ENCODE results near the gene PDZRN3. TPM values are rescaled to one million over a fixed set of nuclear protein-coding genes. Genes with fewer than 3 reads are reported as not detected.

Gene PDZRN3
- total RNA-seq, 1 experiment from 2014 or later, result 0.24 TPM

GRCh38 chr3:73540969-73541740 lies 83.6 kb downstream of the PDZRN3 start:
- Histone ChIP-seq H3K27ac (ENCODE audit: low read depth, low read length, poor library complexity, severe bottlenecking) (no peak overlapping the region), H3K4me3 (ENCODE audit: low read depth, low read length, poor library complexity, severe bottlenecking) (no peak overlapping the region), H3K9me3 (ENCODE audit: low read depth, low read length, poor library complexity, severe bottlenecking) (no peaks in the 10 kb centered on the region), H3K27me3 (replicated peaks; ENCODE audit: insufficient read depth, low read depth, low read length, poor library complexity) (no peaks in the 10 kb centered on the region), H3K36me3 (ENCODE audit: insufficient read depth, low read length, poor library complexity, severe bottlenecking) (no peaks in the 10 kb centered on the region), H3K4me1 (ENCODE audit: insufficient read depth, low read length, poor library complexity, severe bottlenecking) (no peaks in the 10 kb centered on the region)
- DNase-seq (ENCODE audit: low spot score), result no peak
- ChIA-PET CTCF (no interaction called here), POLR2A (ENCODE audit: low non-redundant PET) (no interaction called here)
- TF ChIP-seq CTCF (conservative IDR thresholded peaks at IDR 0.05; ENCODE audit: low read depth, low read length) (no peak), EZH2 (IDR thresholded peaks at IDR 0.05; ENCODE audit: borderline replicate concordance, low read depth, low read length, poor library complexity, severe bottlenecking) (no peak)
- no TSS peak for BruUV-seq (replicated peaks)
- intact Hi-C loops (cut with micrococcal nuclease; ENCODE audit: unreplicated experiment), result no loop called here

GRCh38 chr3:73538486-73538885 lies 86.3 kb downstream of the PDZRN3 start:
- ChIA-PET POLR2A (ENCODE audit: low non-redundant PET) (no interaction called here), CTCF (no interaction called here)
- Histone ChIP-seq H3K9me3 (ENCODE audit: low read depth, low read length, poor library complexity, severe bottlenecking) (no peaks in the 10 kb centered on the region), H3K27ac (ENCODE audit: low read depth, low read length, poor library complexity, severe bottlenecking) (no peak overlapping the region), H3K27me3 (replicated peaks; ENCODE audit: insufficient read depth, low read depth, low read length, poor library complexity) (no peaks in the 10 kb centered on the region), H3K4me1 (ENCODE audit: insufficient read depth, low read length, poor library complexity, severe bottlenecking) (no peaks in the 10 kb centered on the region), H3K4me3 (ENCODE audit: low read depth, low read length, poor library complexity, severe bottlenecking) (no peak overlapping the region), H3K36me3 (ENCODE audit: insufficient read depth, low read length, poor library complexity, severe bottlenecking) (no peaks in the 10 kb centered on the region)
- no peak for DNase-seq (ENCODE audit: low spot score)
- no peak for TF ChIP-seq EZH2 (IDR thresholded peaks at IDR 0.05; ENCODE audit: borderline replicate concordance, low read depth, low read length, poor library complexity, severe bottlenecking)
- TF ChIP-seq CTCF (conservative IDR thresholded peaks at IDR 0.05; ENCODE audit: low read depth, low read length), result no peak
- intact Hi-C loops (cut with micrococcal nuclease; ENCODE audit: unreplicated experiment), result no loop called here
- no TSS peak for BruUV-seq (replicated peaks)

GRCh38 chr3:73536952-73537351 lies 87.8 kb downstream of the PDZRN3 start:
- POLR2A ChIA-PET (ENCODE audit: low non-redundant PET), result no interaction called here
- intact Hi-C loops (cut with micrococcal nuclease; ENCODE audit: unreplicated experiment), result no loop called here
- Histone ChIP-seq H3K36me3 (ENCODE audit: insufficient read depth, low read length, poor library complexity, severe bottlenecking) (no peaks in the 10 kb centered on the region), H3K27ac (ENCODE audit: low read depth, low read length, poor library complexity, severe bottlenecking) (no peak overlapping the region), H3K4me1 (ENCODE audit: insufficient read depth, low read length, poor library complexity, severe bottlenecking) (no peaks in the 10 kb centered on the region), H3K9me3 (ENCODE audit: low read depth, low read length, poor library complexity, severe bottlenecking) (no peaks in the 10 kb centered on the region), H3K4me3 (ENCODE audit: low read depth, low read length, poor library complexity, severe bottlenecking) (no peak overlapping the region), H3K27me3 (replicated peaks; ENCODE audit: insufficient read depth, low read depth, low read length, poor library complexity) (no peaks in the 10 kb centered on the region)
- BruUV-seq (replicated peaks), result no TSS peak
- TF ChIP-seq EZH2 (IDR thresholded peaks at IDR 0.05; ENCODE audit: borderline replicate concordance, low read depth, low read length, poor library complexity, severe bottlenecking) (no peak), CTCF (conservative IDR thresholded peaks at IDR 0.05; ENCODE audit: low read depth, low read length) (no peak)
- no peak for DNase-seq (ENCODE audit: low spot score)
- CTCF ChIA-PET, result no interaction called here

Measured in A673 (cell line).